ENCODE measurements around the gene CDK6. TPM values are rescaled to one million over a fixed set of nuclear protein-coding genes. Genes with fewer than 3 reads are reported as not detected.

CDK6 gene
- total RNA-seq, 1 experiment from 2014 or later = 41.4 TPM

GRCh38 chr7:92802406-92802805 is 34.0 kb downstream of the CDK6 start:
- BruUV-seq (replicated peaks) = no TSS peak
- RAD21 ChIA-PET (ENCODE audit: low non-redundant PET in 1 of 2, low total read pairs in 2 of 2, uncharacterized antibody in 2 of 2, unreplicated experiment in 2 of 2) = interaction anchor here in 1 of 2 experiments (0.6 kb wide), 1 partner anchor 377 kb away, joined by 5 read pairs; no protein-coding TSS in a partner anchor
- Histone ChIP-seq H3K79me2 (ENCODE audit: insufficient read depth, low read length) (peaks cover 92% of the 10 kb centered on the region), H2AFZ (ENCODE audit: low read depth, low read length, poor library complexity, severe bottlenecking) (no peak overlapping the region), H3K9me2 (ENCODE audit: insufficient read depth) (no peaks in the 10 kb centered on the region; the same call in 1 of the 2 replicates), H3K4me3 (replicated peaks in 1 of 2; ENCODE audit: low read depth in 1 of 2, low read length in 2 of 2) (no peak overlapping the region), H3K36me3 (ENCODE audit: control insufficient read depth in 1 of 2, insufficient read depth in 2 of 2, low read length in 2 of 2) (no peaks in the 10 kb centered on the region), H3K9ac (ENCODE audit: low read length) (no peak overlapping the region), H4K20me1 (ENCODE audit: insufficient read depth) (no peaks in the 10 kb centered on the region), H3K27ac (ENCODE audit: low read depth, low read length) (no peak overlapping the region), H3K4me1 (ENCODE audit: control insufficient read depth in 1 of 2, insufficient read depth in 2 of 2, low read length in 2 of 2) (peaks cover 0 to 6% of the 10 kb centered on the region in 2 experiments; a peak in 1 of 4 replicates), H3K9me3 (ENCODE audit: control insufficient read depth in 1 of 2, insufficient read depth in 1 of 2, low read depth in 1 of 2, low read length in 2 of 2) (no peaks in the 10 kb centered on the region), H3K4me2 (ENCODE audit: low read length) (no peak overlapping the region), H3K27me3 (ENCODE audit: insufficient read depth, low read length) (no peaks in the 10 kb centered on the region)
- TF ChIP-seq JUND (IDR thresholded peaks at IDR 0.05) (no peak), FOSL1 (IDR thresholded peaks at IDR 0.05; ENCODE audit: low read depth) (no peak)
- TF ChIP-seq, protein P1, sequence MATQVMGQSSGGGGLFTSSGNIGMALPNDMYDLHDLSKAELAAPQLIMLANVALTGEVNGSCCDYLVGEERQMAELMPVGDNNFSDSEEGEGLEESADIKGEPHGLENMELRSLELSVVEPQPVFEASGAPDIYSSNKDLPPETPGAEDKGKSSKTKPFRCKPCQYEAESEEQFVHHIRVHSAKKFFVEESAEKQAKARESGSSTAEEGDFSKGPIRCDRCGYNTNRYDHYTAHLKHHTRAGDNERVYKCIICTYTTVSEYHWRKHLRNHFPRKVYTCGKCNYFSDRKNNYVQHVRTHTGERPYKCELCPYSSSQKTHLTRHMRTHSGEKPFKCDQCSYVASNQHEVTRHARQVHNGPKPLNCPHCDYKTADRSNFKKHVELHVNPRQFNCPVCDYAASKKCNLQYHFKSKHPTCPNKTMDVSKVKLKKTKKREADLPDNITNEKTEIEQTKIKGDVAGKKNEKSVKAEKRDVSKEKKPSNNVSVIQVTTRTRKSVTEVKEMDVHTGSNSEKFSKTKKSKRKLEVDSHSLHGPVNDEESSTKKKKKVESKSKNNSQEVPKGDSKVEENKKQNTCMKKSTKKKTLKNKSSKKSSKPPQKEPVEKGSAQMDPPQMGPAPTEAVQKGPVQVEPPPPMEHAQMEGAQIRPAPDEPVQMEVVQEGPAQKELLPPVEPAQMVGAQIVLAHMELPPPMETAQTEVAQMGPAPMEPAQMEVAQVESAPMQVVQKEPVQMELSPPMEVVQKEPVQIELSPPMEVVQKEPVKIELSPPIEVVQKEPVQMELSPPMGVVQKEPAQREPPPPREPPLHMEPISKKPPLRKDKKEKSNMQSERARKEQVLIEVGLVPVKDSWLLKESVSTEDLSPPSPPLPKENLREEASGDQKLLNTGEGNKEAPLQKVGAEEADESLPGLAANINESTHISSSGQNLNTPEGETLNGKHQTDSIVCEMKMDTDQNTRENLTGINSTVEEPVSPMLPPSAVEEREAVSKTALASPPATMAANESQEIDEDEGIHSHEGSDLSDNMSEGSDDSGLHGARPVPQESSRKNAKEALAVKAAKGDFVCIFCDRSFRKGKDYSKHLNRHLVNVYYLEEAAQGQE (IDR thresholded peaks at IDR 0.05; ENCODE audit: low read depth) = no peak
- intact Hi-C loops (cut with micrococcal nuclease) = no loop called here
- POLR2A ChIA-PET = no interaction called here
- DNase-seq (ENCODE audit: low read depth, low spot score) = no peak
- ATAC-seq = no peak
- CTCF ChIA-PET = no interaction called here

- ChIA-PET CTCF (no interaction called here), POLR2A (no interaction called here), RAD21 (ENCODE audit: low non-redundant PET in 1 of 2, low total read pairs in 2 of 2, uncharacterized antibody in 2 of 2, unreplicated experiment in 2 of 2) (no interaction called here)
- Histone ChIP-seq H3K4me3 (replicated peaks in 1 of 2; ENCODE audit: low read depth in 1 of 2, low read length in 2 of 2) (no peak overlapping the region), H3K9ac (ENCODE audit: low read length) (no peak overlapping the region), H3K9me2 (ENCODE audit: insufficient read depth) (no peaks in the 10 kb centered on the region), H3K9me3 (ENCODE audit: control insufficient read depth in 1 of 2, insufficient read depth in 1 of 2, low read depth in 1 of 2, low read length in 2 of 2) (no peaks in the 10 kb centered on the region), H3K27me3 (ENCODE audit: insufficient read depth, low read length) (no peaks in the 10 kb centered on the region), H3K27ac (ENCODE audit: low read depth, low read length) (no peak overlapping the region), H4K20me1 (ENCODE audit: insufficient read depth) (no peaks in the 10 kb centered on the region), H2AFZ (ENCODE audit: low read depth, low read length, poor library complexity, severe bottlenecking) (no peak overlapping the region), H3K4me2 (ENCODE audit: low read length) (no peak overlapping the region), H3K36me3 (ENCODE audit: control insufficient read depth in 1 of 2, insufficient read depth in 2 of 2, low read length in 2 of 2) (no peaks in the 10 kb centered on the region), H3K4me1 (ENCODE audit: control insufficient read depth in 1 of 2, insufficient read depth in 2 of 2, low read length in 2 of 2) (peaks cover 0 to 6% of the 10 kb centered on the region in 2 experiments; a peak in 1 of 4 replicates), H3K79me2 (ENCODE audit: insufficient read depth, low read length) (peaks cover 90% of the 10 kb centered on the region)
- no peak for DNase-seq (ENCODE audit: low read depth, low spot score)
- intact Hi-C loops (cut with micrococcal nuclease) = no loop called here
- BruUV-seq (replicated peaks) = no TSS peak
- no peak for ATAC-seq
- TF ChIP-seq ZFX (IDR thresholded peaks at IDR 0.05) (no peak), EZH2 (IDR thresholded peaks at IDR 0.05) (no peak), POLR2AphosphoS5 (IDR thresholded peaks at IDR 0.05; ENCODE audit: low read depth, low read length) (no peak), EZH2phosphoT487 (IDR thresholded peaks at IDR 0.05; ENCODE audit: borderline replicate concordance) (no peak), YY1 (IDR thresholded peaks at IDR 0.05; ENCODE audit: extremely low read depth, insufficient replicate concordance, low read depth, low read length) (no peak), SIN3A (IDR thresholded peaks at IDR 0.05; ENCODE audit: low read depth) (no peak), CBX3 (IDR thresholded peaks at IDR 0.05; ENCODE audit: low read depth) (no peak), CTCF (IDR thresholded peaks at IDR 0.05 in 2 of 3, conservative IDR thresholded peaks at IDR 0.05 in 1 of 3; ENCODE audit: borderline replicate concordance in 1 of 3, insufficient read depth in 1 of 3, low read depth in 2 of 3, low read length in 2 of 3) (no peak), SRF (IDR thresholded peaks at IDR 0.05; ENCODE audit: low read depth) (no peak)
- TF ChIP-seq, protein P2, sequence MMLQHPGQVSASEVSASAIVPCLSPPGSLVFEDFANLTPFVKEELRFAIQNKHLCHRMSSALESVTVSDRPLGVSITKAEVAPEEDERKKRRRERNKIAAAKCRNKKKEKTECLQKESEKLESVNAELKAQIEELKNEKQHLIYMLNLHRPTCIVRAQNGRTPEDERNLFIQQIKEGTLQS (IDR thresholded peaks at IDR 0.05) = no peak
These were observed 36.7 kb downstream of the CDK6 start for GRCh38 chr7:92799446-92800211.

Measured in HCT116 (cell line).